GM19240 (cell line): ENCODE results near the gene UBR7.
"Not testable (repeated sequence)": the region's sequence is repeated elsewhere in the genome, so short reads cannot be mapped to it uniquely, and the experiment has no call there.

Experiments
- DNase-seq: peaks from one replicate; pipeline ENCODE4 v3.0.0; 2011; ENCODE audit warnings: low spot score; ENCODE audit not compliant: insufficient read length

UBR7 gene

GRCh38 chr14:93186956-93187355 is 20.1 kb upstream of the UBR7 start:
- no peak for DNase-seq

- no peak for DNase-seq
Observed at GRCh38 chr14:93195316-93195999, 11.6 kb upstream of the UBR7 start.

GRCh38 chr14:93199031-93199430 is 8.0 kb upstream of the UBR7 start:
- DNase-seq: no peak

DNA sequence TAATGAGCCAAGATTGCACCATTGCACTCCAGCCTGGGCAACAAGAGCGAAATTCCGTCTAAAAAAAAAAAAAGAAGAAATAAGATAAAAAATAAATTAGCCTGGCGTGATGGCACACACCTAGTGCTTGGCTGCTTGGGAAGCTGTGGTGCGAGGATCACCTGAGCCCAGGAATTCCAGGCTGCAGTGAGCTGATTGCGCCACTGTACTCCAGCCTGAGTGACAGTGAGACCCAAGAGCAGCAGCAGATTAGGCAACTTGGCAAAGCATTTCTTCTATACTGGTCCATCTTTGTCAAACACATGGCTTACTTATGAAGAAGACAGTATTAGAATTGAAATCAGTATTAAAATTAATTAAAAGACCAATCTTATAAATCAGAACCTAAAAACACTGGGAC is 6.5 kb upstream of the UBR7 start:
- no peak for DNase-seq

DNA sequence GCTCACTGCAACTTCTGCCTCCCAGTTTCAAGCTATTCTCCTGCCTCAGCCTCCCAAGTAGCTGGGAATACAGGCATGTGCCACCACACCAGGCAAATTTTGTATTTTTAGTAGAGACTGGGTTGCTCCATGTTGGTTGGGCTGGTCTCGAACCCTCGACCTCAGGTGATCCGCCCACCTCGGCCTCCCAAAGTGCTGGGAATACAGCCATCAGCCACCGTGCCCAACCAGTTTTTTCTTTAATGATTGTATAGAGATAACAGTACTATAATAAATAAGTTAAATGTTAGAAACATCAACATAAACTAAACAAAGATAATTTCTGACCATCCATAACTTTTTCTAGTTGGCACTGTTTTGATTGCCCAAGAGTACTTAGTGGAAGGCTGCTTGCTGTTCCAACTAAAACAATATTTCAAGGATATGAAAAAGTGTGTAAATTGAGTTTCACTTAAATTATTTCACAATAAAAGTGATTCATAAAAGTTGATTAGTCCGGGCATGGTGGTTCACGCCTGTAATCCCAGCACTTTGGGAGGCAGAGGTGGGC is 5.8 kb upstream of the UBR7 start:
- no peak for DNase-seq

- DNase-seq: no peak
Observed at GRCh38 chr14:93207468-93208308, 632 bp downstream of the UBR7 start.

GRCh38 chr14:93212432-93212831 is 5.4 kb downstream of the UBR7 start:
- DNase-seq: no peak

- no peak for DNase-seq
Observed at GRCh38 chr14:93214598-93214997, 7.5 kb downstream of the UBR7 start.

GRCh38 chr14:93219103-93219726 is 12.2 kb downstream of the UBR7 start:
- DNase-seq: no peak

- no peak for DNase-seq
Observed at GRCh38 chr14:93220509-93220908, 13.5 kb downstream of the UBR7 start.

- DNase-seq: no peak
Observed at GRCh38 chr14:93223565-93223964, 16.5 kb downstream of the UBR7 start.

- no peak for DNase-seq
Observed at GRCh38 chr14:93228550-93228949, 21.5 kb downstream of the UBR7 start.

GRCh38 chr14:93230539-93230938 is 23.5 kb downstream of the UBR7 start:
- DNase-seq: no peak

GRCh38 chr14:93231129-93231979 is 24.3 kb downstream of the UBR7 start:
- DNase-seq: no peak

GRCh38 chr14:93232159-93232558 is 25.1 kb downstream of the UBR7 start:
- DNase-seq: no peak

- DNase-seq: not testable (repeated sequence)
Observed at GRCh38 chr14:93233078-93233477, 26.0 kb downstream of the UBR7 start.

GRCh38 chr14:93234798-93235197 is 27.7 kb downstream of the UBR7 start:
- no peak for DNase-seq

DNA sequence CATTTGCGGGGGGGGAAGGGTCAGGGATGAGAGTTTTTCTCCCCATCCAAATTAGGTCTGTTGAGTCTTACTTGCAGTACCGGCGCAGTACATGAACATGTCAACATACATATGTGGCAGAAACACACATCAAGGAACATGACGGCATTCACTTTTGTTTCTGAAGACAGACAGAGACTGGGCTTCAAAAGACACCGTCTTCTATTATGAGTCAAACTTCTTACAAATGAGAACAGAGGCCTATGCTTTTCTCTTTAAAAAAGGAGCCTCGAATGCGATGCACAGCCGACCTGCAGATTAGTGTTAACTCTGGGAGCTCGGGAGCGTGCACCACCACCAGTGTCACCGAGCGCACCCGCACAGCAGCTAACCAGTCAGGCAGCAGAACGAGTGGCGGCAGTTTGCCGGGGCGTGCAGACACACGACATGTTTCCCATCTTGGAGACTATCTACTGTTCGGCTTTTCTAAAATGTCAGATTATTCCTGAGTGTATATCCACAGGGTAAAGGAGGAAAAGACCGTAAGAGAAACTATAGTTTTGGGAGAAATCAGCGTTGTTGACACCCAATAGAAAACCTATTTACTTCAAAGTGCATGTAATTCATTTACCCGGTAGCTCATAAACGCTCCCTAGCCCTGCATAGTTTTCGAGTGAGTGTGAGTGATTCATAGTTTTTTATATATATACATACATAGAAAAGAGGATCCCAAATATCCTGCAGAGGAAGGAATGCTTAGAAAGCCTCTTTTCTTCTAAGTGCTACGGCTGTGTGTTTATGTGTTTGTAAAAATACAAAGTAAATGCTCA is 33.0 kb downstream of the UBR7 start:
- no peak for DNase-seq

GRCh38 chr14:93240678-93241000 is 33.6 kb downstream of the UBR7 start:
- DNase-seq: no peak

GRCh38 chr14:93245764-93246420 is 38.8 kb downstream of the UBR7 start:
- no peak for DNase-seq
